HG02943 (cell line): Measurements from ENCODE around the gene MARCOL.

ENCODE experiments used
- ATAC-seq: cut with Tn5 transposase; IDR thresholded peaks from one replicate; pipeline ENCODE4 v1.9.1; 2021; ENCODE audit warnings: mild to moderate bottlenecking, low read depth, moderate library complexity; ENCODE audit not compliant: unreplicated experiment

The MARCOL gene, protein sequence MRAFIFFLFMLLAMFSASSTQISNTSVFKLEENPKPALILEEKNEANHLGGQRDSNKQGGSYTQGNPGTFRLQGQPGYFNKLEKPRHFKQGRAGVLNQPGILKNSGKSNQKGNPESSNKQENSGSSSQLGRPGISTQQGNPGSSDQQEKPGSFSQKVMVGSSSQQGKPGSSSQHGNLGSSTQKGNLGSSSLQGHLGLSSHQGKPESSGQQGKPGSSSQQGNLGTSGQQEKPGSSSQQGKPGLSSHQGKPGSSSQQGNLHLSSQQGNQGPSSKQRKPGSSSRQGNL

DNA sequence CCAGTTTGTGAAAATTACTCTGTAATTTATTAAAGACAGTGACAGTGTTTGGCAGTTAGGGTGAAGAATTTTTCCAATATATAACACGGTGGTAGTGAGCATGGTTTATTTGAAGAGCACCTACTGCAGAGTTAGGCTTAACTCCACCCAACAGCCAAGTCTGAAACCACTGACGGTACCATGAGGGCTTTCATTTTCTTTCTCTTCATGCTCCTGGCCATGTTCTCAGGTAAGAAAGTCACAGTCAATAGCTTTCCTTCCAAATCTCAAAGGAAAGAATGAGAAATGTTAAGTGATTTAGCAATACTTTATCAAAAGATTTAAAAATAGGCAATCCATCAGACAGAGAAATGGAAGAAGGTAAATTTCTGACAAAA, at the start of gene MARCOL:
MARCOL (plus strand) TSS at position 108 of the 377 bp plus-strand sequence; CDS start at position 181, 73 bp downstream.
- no peak for ATAC-seq

GRCh38 chr5:148191010-148191409, 47.3 kb upstream of the MARCOL start:
- no peak for ATAC-seq

- ATAC-seq: no peak
These were observed 45.1 kb upstream of the MARCOL start for GRCh38 chr5:148193202-148193601.

DNA sequence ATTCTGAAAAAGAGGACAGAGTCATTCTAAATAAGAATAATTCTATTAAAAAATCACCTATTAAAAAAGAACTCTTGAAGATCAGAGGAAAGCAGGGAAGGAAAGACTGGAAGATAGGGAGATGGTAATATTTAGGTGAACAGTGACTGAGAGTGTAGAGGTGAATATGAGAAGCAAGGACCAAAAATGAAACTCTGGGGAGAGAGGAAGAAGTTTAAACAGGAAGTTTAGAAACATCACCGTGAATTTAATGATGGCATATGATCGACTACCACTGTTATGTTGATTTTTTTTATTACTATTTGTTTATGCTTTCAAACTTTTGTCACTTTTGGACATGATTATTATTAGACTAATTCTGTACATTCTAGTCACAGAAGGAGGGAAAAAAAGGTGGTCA, 37.2 kb upstream of the MARCOL start:
- no peak for ATAC-seq

DNA sequence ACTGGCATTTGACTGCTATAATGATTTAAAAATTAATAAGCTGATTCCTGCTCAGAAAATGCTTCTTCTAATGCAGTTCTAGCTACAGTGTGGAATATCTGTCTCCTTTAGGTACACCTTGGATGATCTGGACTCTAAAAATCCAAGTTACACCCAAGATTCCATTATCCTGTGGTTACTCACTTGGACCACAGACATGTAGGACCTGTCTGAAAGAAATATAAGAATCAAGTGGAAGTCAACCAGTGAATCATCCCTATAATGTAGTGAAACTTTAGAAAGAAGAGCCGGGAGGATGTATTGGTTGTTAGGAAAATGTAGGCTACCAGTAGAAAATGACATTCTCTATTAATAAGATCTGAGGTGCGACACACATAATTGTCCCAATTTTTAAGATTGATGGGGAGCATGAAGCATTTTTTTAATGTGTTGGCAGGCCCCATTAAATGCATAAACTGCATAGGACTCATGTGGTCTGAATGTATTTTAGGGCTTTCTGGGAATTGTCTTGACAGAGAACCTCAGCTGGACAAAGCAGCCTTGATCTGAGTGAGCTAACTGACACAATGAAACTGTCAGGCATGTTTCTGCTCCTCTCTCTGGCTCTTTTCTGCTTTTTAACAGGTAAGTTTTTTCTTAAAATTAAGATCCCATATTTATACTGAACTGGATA, 35.7 kb upstream of the MARCOL start, which contains the start of gene SPINK6:
SPINK6 (plus strand) TSS at position 512 of the 673 bp plus-strand sequence; CDS start at position 567, 55 bp downstream.
- ATAC-seq: no peak

DNA sequence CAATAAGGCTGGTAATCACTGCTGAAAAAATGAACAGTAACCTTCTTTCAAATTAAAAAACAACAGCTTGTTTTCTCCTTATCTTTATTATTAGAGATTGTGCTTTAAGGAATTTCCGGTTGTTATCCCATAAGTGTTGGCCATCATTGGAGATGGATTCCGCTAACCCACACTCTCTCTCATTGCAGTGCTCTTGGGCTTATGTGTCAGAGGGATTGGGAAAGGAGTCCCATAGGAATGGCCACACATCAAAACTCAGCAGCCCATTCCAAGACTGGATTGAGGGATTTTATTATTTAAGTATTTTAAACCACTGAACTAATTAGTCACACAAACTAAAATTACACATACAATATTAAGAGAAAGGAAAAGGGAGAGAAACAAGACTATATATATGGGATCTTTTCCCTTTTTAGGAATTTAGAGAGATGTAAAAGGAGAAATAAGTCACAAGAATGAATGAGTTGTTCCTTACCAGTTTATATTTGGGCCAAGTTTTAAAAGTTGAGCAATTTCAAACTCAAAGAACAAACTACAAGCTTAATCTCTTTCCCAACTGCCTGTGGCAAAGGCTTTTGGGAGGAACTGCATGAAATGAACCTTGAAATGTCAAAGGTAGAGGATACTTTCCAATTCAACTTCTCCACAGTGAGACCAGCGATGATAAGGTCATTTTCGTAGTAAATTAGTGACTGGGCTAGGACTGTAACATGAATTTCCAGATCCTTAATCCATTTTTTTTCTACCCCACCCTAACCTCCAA, 33.1 kb upstream of the MARCOL start:
- no peak for ATAC-seq

GRCh38 chr5:148205865-148206264, 32.5 kb upstream of the MARCOL start:
- no peak for ATAC-seq

DNA sequence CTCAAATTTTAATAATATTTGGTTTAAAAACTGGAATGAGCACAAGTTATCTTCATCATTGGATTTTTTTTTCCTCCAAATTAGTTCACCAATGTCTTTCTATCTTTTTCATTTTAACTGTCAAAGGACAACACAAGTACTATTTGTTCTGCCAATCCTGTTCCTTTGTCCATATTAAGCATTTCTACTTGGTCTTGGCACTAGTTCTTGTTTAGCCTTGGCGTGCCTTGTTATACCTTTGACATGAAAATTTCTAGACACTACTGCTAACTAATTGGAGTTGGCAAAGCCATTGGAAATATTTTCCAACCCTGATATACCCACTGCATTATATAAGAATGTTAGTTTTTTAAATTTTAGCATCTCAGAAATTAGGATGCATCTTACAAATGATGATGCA, 31.7 kb upstream of the MARCOL start:
- ATAC-seq: no peak

- no peak for ATAC-seq
These were observed 30.1 kb upstream of the MARCOL start for GRCh38 chr5:148208226-148208625.

- ATAC-seq: no peak
These were observed 29.1 kb upstream of the MARCOL start for GRCh38 chr5:148209151-148209770.

- ATAC-seq: no peak
These were observed 23.6 kb upstream of the MARCOL start for GRCh38 chr5:148214665-148215185.

GRCh38 chr5:148221508-148221907, 16.8 kb upstream of the MARCOL start:
- no peak for ATAC-seq

GRCh38 chr5:148224117-148224742, 14.1 kb upstream of the MARCOL start:
- no peak for ATAC-seq

DNA sequence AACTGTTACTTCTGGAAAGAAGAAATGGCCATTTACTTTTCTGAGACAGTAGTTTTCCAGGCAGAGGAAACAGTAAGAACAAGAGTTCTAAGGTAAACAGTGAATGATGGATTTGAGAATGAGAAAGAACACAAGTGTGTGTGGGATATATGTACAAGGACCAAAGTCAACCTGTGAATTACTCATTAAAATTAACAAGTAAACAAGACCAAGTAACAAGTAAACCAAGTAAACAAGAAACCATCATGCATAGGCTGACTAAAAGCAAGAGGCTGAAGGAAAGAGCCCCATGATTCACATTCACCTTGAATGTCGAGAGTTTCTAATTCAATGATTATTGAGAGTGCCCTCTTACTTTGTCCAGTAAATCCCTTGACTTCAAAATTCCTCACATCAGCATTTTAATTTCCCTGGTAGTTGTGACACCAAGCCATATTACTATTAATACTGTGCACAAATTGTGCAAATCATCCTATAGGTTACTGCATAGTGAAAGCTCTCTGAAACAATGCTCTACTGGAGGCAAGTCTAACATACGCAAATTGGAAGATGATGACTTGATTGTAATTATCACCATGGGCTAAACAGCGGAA, 9.8 kb upstream of the MARCOL start:
- ATAC-seq: no peak

DNA sequence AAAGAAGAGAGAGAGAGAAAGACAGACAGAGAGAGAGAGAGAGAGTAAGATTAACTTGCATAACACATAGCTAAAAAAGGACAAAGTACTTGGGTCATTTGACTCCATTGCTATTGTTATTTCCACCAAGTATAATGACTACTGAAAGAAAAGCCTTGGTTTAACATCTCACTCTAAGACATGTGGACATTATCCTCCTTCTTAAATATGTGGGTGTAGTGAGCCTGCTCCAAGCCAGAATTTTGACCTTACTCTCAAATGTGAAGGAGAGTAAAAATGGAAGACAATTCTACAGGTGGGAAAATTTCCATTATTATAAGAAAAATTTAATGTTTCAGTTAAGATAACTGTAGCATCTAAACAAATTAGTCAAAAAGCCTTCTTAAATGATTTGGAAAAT, 8.5 kb upstream of the MARCOL start:
- ATAC-seq: no peak

- no peak for ATAC-seq
These were observed 8.1 kb upstream of the MARCOL start for GRCh38 chr5:148230240-148230639.

DNA sequence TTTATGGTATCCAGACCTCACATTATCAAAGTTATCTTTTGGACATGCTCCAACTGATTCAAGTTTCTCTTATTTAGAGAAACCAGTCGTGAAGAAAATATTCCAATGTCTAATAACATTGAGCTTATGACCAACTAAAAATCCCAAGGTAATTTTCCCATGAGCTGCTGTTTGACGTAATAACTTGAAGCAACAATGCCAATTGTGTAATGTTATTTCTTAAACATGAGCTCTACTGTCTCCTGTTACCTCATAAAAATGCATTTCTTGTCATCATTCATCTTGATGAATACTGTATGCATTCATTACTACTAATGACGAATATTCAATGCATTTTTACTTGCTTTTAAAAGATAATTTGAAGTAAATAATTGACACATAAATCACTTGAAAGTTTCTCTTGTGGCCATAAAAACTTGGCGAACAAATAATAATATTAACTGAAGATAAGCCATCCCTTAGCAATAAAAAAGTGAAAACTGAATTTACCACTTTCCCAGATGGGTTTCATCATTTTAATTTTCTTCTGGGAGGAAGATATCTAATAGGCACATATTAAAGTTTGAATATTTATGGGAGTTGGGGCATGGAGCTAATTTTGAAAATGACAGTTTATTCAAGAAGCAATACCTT, 424 bp upstream of the MARCOL start:
- ATAC-seq: no peak

DNA sequence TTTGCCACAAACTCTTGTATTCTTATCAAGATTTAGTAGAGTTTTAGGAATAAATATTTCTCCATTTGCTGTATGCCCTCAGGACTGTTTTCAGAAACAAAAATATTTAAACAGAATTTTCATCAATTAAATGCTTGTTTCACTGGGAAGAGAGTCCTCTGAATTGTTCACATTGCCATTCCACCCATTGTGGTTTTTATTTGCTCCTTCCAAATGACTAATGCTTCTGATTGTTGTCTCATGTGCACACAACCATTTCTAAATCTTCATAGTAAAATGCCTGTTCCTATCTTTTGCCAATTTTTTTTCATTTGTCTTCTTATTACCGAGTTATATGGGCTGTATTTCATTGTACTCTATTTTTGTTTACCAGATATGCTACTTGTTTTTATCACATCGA, 10.6 kb downstream of the MARCOL start:
- no peak for ATAC-seq

GRCh38 chr5:148255456-148255855, 17.1 kb downstream of the MARCOL start:
- no peak for ATAC-seq
